H1 (cell line): ENCODE data around the gene TADA3. TPM values are rescaled to one million over a fixed set of nuclear protein-coding genes. Genes with fewer than 3 reads are reported as not detected.

Experiments used
- CREB1 ChIP-seq: IDR thresholded peaks from 2 replicates; pipeline ENCODE4 v1.6.1; 2012; ENCODE audit warnings: inconsistent platforms
- EP300 ChIP-seq, 2 experiments: IDR thresholded peaks; 1 replicate in 1 of 2; 2 replicates in 1 of 2; pipeline ENCODE4 v1.6.1; 2011 to 2012; ENCODE audit warnings: low read depth in 2 of 2, low read length in 2 of 2, mild to moderate bottlenecking in 2 of 2, borderline replicate concordance in 1 of 2, inconsistent platforms in 1 of 2, moderate library complexity in 1 of 2
- polyA plus RNA-seq, 7 experiments: library from polyadenylated mRNA; depleted of rRNA in 3 of 7; stranded (reverse) in 5 of 7; unstranded in 2 of 7; fragments of >200 nt in 5 of 7; fragments of 200-250 nt in 2 of 7; gene quantifications; 1 replicate in 5 of 7; 2 replicates in 1 of 7; 4 replicates in 1 of 7; pipeline versions ENCODE4 v1.2.1 to v1.2.3, GENCODE V29; 2011 to 2013; ENCODE audit warnings: missing spikeins in 2 of 7, mixed read lengths in 2 of 7
- total RNA-seq: library from RNA; stranded (reverse); fragmentation: NEBNext Ultra II Directional; extraction: Animal tissue kit (Norgen Biotek cat#: 25700); gene quantifications from 2 replicates; pipeline ENCODE4 v1.2.1, GENCODE V29; 2021

TADA3 gene
- total and polyA plus RNA-seq, 2 of the 8 experiments (the other 6 are each of a cell fraction or from before 2014, with no cell fraction given): 43.4 to 50.3 TPM

DNA sequence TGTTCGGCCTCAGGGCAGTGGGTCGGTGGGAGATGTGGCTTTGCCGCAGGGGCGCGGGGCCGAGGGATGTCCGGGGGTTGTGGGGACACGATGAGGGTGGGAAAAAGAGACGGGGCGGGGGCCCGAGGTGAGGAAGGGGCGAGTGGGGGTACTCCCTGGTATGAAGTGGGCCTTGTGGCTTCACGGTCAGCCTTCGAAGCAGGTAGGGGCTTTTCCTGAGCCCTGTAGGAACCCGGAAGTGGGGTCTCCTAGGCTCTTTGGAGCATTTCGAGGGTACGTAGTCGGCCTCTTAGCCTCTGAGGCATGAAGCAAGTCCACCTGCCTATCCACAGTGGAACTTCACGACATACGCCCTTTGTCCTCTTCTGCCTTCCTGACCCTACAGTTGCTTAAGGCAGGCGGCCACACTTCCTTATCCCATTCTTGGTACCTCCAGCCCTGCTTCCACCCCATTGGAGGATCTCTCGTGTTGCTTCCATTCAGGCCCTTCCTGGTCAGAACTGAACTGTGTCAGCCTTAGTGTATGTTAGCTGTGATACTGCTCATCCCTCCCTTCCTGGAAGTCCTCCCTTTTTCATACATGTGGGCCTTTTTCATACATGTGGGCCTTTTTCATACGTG lies 998 bp upstream of the TADA3 start (continued):
- TF ChIP-seq EP300 (IDR thresholded peaks at IDR 0.05; ENCODE audit: borderline replicate concordance in 1 of 2, low read depth in 2 of 2, low read length in 2 of 2): no peak
- TF ChIP-seq CREB1: no peak
